SK-N-SH (cell line): ENCODE measurements around the gene SCAMP2.

Source experiments
- CHD2 ChIP-seq: fragments of 150-350 bp; IDR thresholded peaks from 2 replicates; pipeline ENCODE4 v1.6.1; 2018; ENCODE audit warnings: low read length; ENCODE audit not compliant: partially characterized antibody
- CTCF ChIP-seq: fragments of 200-600 bp; sonication (generic); IDR thresholded peaks from 2 replicates; pipeline ENCODE4 v1.6.1; 2017; ENCODE audit warnings: antibody characterized with exemption, mild to moderate bottlenecking, moderate library complexity
- EP300 ChIP-seq, 2 experiments: IDR thresholded peaks; 2 replicates each; pipeline versions ENCODE4 v1.4.0 to v1.6.1; 2012; ENCODE audit warnings: borderline replicate concordance in 1 of 2, low read depth in 1 of 2, low read length in 1 of 2
- EZH2phosphoT487 ChIP-seq: fragments of 200-600 bp; sonication (generic); IDR thresholded peaks from 2 replicates; pipeline ENCODE4 v1.6.1; 2017; ENCODE audit warnings: low read depth, mixed run types, mild to moderate bottlenecking, antibody characterized with exemption, moderate library complexity, borderline replicate concordance
- PBX3 ChIP-seq: IDR thresholded peaks from 2 replicates; pipeline ENCODE4; 2012
- POLR2AphosphoS5 ChIP-seq: IDR thresholded peaks from 2 replicates; pipeline ENCODE4 v1.6.1; 2012; ENCODE audit warnings: low read depth, low read length
- RAD21 ChIP-seq: IDR thresholded peaks from 2 replicates; pipeline ENCODE4 v1.6.1; 2012; ENCODE audit warnings: mild to moderate bottlenecking, low read length
- REST ChIP-seq: IDR thresholded peaks from 2 replicates; pipeline ENCODE4 v1.6.1; 2012; ENCODE audit warnings: mild to moderate bottlenecking, low read depth, low read length, moderate library complexity

GRCh38 chr15:74868059-74868458, 5.1 kb downstream of the SCAMP2 start:
- no peak for TF ChIP-seq RAD21
- TF ChIP-seq EP300 (IDR thresholded peaks at IDR 0.05; ENCODE audit: borderline replicate concordance in 1 of 2, low read depth in 1 of 2, low read length in 1 of 2) = no peak
- no peak for TF ChIP-seq CHD2
- no peak for TF ChIP-seq CTCF
- no peak for TF ChIP-seq PBX3
- TF ChIP-seq POLR2AphosphoS5 = no peak
- no peak for TF ChIP-seq EZH2phosphoT487
- no peak for TF ChIP-seq REST
